ENCODE data around the gene RAB11FIP4. TPM values are rescaled to one million over a fixed set of nuclear protein-coding genes. Genes with fewer than 3 reads are reported as not detected.

RAB11FIP4 gene
- total and polyA plus RNA-seq, 2 experiments from 2014 or later: 8.8 to 23.4 TPM

GRCh38 chr17:31479524-31479923, 88.0 kb downstream of the RAB11FIP4 start:
- no peak for TF ChIP-seq CTCF (IDR thresholded peaks at IDR 0.05; ENCODE audit: low read depth, low read length)
- Histone ChIP-seq H3K4me1 (ENCODE audit: low read depth) (no peaks in the 10 kb centered on the region), H3K27ac (no peak overlapping the region), H3K9me3 (ENCODE audit: low read depth) (no peaks in the 10 kb centered on the region), H3K36me3 (no peaks in the 10 kb centered on the region), H3K4me3 (no peak overlapping the region), H3K27me3 (no peaks in the 10 kb centered on the region)
- no peak for DNase-seq (ENCODE audit: low read depth in 1 of 2, low spot score in 1 of 2)

GRCh38 chr17:31480067-31480466, 88.6 kb downstream of the RAB11FIP4 start:
- Histone ChIP-seq H3K36me3 (no peaks in the 10 kb centered on the region), H3K4me1 (ENCODE audit: low read depth) (no peaks in the 10 kb centered on the region), H3K27ac (no peak overlapping the region), H3K9me3 (ENCODE audit: low read depth) (no peaks in the 10 kb centered on the region), H3K4me3 (no peak overlapping the region), H3K27me3 (no peaks in the 10 kb centered on the region)
- no peak for TF ChIP-seq CTCF (IDR thresholded peaks at IDR 0.05; ENCODE audit: low read depth, low read length)
- DNase-seq (ENCODE audit: low read depth in 1 of 2, low spot score in 1 of 2): no peak

- Histone ChIP-seq H3K4me1 (ENCODE audit: low read depth) (no peaks in the 10 kb centered on the region), H3K27me3 (no peaks in the 10 kb centered on the region), H3K9me3 (ENCODE audit: low read depth) (no peaks in the 10 kb centered on the region), H3K4me3 (no peak overlapping the region), H3K36me3 (no peaks in the 10 kb centered on the region), H3K27ac (no peak overlapping the region)
- no peak for DNase-seq (ENCODE audit: low read depth in 1 of 2, low spot score in 1 of 2)
- TF ChIP-seq CTCF (IDR thresholded peaks at IDR 0.05; ENCODE audit: low read depth, low read length): no peak
Observed at GRCh38 chr17:31480904-31481782, 89.7 kb downstream of the RAB11FIP4 start.

- Histone ChIP-seq H3K36me3 (no peaks in the 10 kb centered on the region), H3K27me3 (no peaks in the 10 kb centered on the region), H3K4me3 (no peak overlapping the region), H3K4me1 (ENCODE audit: low read depth) (no peaks in the 10 kb centered on the region), H3K9me3 (ENCODE audit: low read depth) (no peaks in the 10 kb centered on the region), H3K27ac (no peak overlapping the region)
- TF ChIP-seq CTCF (IDR thresholded peaks at IDR 0.05; ENCODE audit: low read depth, low read length): no peak
- no peak for DNase-seq (ENCODE audit: low read depth in 1 of 2, low spot score in 1 of 2)
Observed at GRCh38 chr17:31481783-31482081, 90.3 kb downstream of the RAB11FIP4 start.

- DNase-seq (ENCODE audit: low read depth in 1 of 2, low spot score in 1 of 2): no peak
- Histone ChIP-seq H3K27me3 (no peaks in the 10 kb centered on the region), H3K27ac (no peak overlapping the region), H3K4me3 (no peak overlapping the region), H3K36me3 (no peaks in the 10 kb centered on the region), H3K4me1 (ENCODE audit: low read depth) (peaks cover 5% of the 10 kb centered on the region), H3K9me3 (ENCODE audit: low read depth) (no peaks in the 10 kb centered on the region)
- TF ChIP-seq CTCF (IDR thresholded peaks at IDR 0.05; ENCODE audit: low read depth, low read length): no peak
Observed at GRCh38 chr17:31484821-31485220, 93.3 kb downstream of the RAB11FIP4 start.

Measured in cardiac muscle cell (in vitro differentiated cells and primary cell).